Inferior parietal cortex (tissue), 1 donor: ENCODE measurements around the gene CCDC12.

ENCODE experiments used
- DNase-seq: peaks from one replicate; pipeline ENCODE4 v3.0.0-alpha.2; 2016; ENCODE audit errors: extremely low spot score

CCDC12 gene

DNA sequence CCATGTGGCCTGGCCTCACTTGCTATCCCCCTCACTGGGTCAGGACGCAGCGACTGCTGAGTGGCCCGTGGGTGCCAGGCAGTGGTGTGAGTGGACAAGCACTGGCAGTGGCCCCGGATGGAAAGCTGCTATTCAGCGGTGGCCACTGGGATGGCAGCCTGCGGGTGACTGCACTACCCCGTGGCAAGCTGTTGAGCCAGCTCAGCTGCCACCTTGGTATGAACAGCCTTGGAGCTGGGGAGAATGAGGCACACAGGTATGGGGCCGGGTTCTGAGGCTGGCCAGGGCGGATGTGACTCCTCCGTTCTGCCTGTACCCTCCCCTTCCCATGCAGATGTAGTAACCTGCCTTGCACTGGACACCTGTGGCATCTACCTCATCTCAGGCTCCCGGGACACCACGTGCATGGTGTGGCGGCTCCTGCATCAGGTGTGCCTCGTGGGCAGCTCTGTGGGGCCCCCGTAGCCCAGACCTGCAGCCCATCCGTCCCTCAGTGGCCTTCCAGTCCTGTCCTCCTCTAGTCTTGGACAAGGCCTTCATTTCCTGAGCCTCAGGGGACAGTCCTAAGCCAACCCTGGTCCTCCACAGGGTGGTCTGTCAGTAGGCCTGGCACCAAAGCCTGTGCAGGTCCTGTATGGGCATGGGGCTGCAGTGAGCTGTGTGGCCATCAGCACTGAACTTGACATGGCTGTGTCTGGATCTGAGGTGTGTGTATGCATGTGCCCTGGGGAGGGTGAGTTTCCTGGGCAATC, 31.1 kb upstream of the CCDC12 start:
- no peak for DNase-seq

- no peak for DNase-seq
Measured at GRCh38 chr3:47007001-47007400, 30.5 kb upstream of the CCDC12 start.

DNA sequence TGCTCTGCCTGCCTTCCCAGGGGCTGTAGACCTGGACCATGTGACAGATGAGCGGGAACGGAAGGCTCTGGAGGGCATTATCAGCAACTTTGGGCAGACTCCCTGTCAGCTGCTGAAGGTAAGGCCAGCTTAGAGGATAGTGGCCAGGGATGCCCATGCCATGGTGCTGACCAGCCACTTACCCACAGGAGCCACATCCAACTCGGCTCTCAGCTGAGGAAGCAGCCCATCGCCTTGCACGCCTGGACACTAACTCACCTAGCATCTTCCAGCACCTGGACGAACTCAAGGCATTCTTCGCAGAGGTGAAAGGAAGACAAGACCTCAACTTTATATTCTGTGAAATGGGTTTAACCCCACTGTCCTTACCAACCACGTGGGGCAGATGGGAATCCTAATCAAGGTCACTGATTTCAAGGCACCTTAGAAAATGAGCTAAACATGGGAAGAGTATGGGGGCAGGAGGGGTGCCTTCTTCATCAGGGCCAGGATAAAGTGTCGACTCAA, 29.7 kb upstream of the CCDC12 start:
- no peak for DNase-seq

DNA sequence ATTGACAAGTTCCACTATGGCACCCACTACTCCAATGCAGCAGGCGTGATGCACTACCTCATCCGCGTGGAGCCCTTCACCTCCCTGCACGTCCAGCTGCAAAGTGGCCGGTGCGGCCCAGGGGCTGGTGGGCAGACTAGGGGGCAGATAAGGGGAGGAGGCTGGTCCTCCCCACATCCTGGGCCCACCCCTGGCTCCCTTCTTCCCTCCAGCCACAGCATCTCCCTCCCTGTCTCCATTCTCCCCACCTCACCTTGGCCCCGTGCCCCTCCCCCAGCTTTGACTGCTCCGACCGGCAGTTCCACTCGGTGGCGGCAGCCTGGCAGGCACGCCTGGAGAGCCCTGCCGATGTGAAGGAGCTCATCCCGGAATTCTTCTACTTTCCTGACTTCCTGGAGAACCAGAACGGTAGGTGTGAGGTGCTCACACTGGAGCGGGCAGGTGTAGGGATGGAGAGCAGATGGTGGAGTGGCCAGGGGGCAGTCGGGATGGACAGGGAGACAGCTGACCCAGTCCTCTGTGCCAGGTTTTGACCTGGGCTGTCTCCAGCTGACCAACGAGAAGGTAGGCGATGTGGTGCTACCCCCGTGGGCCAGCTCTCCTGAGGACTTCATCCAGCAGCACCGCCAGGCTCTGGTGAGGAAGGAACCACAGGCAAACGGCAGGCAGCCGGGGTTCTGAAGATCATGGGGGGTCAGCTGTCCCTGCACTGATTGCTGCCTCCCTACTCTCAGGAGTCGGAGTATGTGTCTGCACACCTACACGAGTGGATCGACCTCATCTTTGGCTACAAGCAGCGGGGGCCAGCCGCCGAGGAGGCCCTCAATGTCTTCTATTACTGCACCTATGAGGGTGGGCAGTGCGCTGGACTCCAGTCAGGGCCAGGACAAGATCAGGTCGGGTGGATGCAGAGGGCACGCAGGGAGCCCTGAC, 28.9 kb upstream of the CCDC12 start:
- DNase-seq: no peak

DNA sequence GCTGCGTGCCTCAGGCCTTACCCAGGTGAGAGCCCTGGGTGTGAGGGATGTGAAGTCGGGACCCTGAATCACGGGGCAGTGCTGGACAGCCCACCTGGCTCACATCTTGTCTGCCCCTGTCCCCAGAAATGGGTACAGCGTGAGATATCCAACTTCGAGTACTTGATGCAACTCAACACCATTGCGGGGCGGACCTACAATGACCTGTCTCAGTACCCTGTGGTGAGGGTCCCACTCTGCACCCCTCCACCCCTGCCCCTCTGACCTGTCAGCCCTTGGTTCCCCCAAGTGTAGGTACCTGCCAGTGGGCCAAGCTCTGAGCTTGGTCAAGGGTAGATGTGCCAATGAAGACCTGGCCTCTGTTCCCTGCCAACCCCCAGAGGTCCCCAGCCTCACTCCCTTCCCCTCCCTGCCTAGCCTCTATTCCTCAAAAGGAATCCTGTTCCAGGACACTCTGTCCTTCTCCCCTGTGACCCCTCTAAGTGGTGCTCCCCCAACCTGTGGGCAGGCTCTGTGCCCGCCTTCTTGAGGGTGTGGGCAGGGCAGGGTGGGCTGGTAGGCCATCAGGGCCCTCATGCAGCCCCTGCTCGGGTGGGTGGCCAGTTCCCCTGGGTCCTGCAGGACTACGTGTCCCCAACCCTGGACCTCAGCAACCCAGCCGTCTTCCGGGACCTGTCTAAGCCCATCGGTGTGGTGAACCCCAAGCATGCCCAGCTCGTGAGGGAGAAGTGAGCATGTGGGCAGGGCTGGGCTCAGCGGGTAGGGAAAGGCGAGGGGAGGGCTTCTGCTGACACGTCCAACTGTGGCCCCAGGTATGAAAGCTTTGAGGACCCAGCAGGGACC, 28.0 kb upstream of the CCDC12 start:
- no peak for DNase-seq

DNA sequence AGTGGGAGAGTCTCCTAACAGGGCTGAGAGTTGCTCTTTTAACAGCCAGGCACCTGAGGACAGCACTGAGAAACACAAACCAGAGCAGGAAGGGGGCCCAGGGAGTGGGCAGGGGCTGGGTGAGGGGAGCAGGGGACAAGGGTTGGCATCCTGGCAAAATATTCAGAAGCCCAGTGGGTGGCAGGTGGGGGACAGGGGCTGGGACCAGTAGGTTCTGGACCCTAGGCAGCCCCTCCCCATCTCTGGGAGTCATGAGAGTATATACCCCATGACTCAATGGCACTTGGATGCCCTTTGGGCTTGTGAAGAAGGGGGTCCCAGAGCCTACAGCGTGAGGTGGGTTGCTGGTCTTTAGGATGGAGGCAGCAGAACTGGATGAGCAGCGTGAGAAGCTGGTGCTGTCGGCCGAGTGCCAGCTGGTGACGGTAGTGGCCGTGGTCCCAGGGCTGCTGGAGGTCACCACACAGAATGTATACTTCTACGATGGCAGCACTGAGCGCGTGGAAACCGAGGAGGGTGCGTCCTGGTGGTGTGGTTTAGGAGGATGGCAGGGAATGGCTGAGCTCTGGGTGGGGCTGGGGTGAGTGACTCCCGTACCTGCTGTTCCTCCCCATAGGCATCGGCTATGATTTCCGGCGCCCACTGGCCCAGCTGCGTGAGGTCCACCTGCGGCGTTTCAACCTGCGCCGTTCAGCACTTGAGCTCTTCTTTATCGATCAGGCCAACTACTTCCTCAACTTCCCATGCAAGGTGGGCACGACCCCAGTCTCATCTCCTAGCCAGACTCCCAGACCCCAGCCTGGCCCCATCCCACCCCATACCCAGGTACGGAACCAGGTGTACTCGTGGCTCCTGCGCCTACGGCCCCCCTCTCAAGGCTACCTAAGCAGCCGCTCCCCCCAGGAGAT, 27.2 kb upstream of the CCDC12 start:
- no peak for DNase-seq

- no peak for DNase-seq
Measured at GRCh38 chr3:47003056-47003410, 26.5 kb upstream of the CCDC12 start.

- DNase-seq: no peak
Measured at GRCh38 chr3:47002171-47003055, 25.9 kb upstream of the CCDC12 start.

- no peak for DNase-seq
Measured at GRCh38 chr3:47001731-47002170, 25.2 kb upstream of the CCDC12 start.

- no peak for DNase-seq
Measured at GRCh38 chr3:47000922-47001730, 24.6 kb upstream of the CCDC12 start.

GRCh38 chr3:47000198-47000815, 23.8 kb upstream of the CCDC12 start:
- no peak for DNase-seq

- no peak for DNase-seq
Measured at GRCh38 chr3:46999516-47000197, 23.1 kb upstream of the CCDC12 start.

- DNase-seq: no peak
Measured at GRCh38 chr3:46998852-46999515, 22.4 kb upstream of the CCDC12 start.

DNA sequence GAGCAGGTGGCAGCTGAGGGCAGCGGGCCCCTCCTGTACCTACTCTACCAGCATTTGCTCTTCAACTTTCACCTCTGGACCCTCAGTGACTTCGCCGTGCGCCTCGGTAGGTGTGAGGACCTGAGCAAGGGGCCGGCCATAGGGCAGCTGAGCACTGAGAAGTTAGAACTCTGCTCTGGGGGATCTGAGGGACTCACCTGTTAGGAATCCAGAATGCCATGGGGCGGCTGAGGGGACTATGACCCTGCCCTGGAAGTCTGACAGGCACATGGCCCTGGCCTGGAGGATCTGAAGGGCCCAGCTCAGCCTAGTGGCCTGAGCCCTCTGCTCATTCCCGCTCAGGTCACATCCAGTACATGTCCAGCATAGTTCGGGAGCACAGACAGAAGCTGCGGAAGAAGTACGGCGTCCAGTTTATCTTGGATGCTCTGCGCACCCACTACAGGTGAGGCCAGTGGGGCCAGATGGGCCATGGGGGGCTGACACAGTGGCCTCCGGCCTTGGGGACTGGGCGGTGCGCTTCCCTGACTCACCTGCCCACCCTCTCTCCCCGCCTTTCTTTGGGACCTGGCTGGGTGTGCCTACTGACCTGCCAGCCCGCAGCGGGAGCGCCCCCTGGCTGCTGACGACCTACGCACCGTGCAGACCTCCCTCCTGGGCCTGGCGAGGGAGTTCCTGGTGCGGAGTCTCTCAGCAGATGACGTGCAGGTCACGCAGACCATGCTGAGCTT, 21.7 kb upstream of the CCDC12 start:
- no peak for DNase-seq

DNA sequence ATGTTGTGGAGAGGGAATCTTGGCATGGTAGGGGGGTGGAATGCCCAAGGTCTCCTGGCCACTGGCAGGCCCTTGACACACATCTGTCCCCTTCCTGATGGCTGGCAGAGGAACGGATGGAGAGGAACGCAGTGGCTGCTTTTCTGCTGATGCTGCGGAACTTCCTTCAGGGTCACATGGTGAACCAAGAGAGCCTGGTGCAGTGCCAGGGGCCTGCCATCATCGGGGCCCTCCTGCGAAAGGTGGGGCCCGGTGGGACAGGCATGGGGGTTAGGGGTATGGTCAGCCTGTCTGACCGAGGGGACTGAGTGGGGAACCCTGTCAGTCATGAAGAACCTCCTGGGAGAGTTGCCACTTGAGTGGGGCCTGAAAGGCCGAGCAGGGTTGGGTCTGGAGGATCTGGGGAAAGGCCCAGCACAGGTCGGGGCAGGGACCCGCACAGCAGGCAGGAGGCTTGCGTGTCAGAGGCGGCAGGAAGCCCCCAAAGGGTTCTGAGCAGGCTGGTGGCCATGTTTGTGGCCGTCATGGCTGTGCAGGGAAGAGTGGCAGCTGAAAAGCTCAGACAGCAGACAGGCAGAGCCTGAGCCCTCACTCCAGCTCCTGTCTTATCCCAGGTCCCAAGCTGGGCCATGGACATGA, 21.0 kb upstream of the CCDC12 start:
- DNase-seq: no peak
